GM21619 (cell line): ENCODE results near the gene GSK3A.

ENCODE experiments used
- ATAC-seq: cut with Tn5 transposase; IDR thresholded peaks from one replicate; pipeline ENCODE4 v1.9.1; 2021; ENCODE audit not compliant: unreplicated experiment

The GSK3A gene

DNA sequence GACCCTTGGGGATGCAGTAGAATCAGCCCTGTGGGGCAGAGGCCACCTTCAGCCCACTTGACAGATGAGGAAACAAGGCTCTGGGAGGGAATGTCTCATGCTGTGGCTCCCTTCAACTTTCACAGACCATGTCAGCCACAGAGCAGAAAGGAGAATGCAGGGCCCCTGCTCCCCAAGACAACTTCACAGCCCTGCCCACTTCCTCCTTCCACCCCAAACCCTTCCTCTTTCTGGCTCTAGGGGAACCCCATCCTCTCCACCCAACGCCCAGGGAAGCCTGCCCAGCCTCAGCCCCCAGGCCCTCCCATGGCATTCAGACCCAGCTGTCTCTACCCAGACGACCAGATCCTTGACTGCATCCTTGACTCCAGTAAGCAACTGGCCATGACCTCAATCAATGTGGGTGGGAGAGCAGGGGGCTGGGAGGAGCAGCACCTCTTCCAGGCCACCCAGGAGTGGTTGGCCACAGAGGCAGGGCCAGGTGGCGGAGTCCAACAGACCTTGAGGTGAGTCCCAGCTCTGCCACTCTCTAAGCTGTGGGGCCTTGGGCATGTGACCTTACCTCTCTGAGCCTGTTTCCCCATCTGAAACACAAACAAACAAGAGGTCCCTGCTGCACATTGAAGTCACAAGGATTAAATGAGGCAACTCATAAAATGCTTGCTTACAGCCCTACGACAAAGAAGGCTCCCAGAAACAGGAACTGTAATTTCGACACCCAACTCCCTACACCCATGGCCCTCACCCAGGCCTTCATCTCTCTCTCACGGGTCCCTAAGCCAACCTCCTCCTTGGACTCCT, 40.7 kb downstream of the GSK3A start:
- peak; percentile 37 for ATAC-seq

DNA sequence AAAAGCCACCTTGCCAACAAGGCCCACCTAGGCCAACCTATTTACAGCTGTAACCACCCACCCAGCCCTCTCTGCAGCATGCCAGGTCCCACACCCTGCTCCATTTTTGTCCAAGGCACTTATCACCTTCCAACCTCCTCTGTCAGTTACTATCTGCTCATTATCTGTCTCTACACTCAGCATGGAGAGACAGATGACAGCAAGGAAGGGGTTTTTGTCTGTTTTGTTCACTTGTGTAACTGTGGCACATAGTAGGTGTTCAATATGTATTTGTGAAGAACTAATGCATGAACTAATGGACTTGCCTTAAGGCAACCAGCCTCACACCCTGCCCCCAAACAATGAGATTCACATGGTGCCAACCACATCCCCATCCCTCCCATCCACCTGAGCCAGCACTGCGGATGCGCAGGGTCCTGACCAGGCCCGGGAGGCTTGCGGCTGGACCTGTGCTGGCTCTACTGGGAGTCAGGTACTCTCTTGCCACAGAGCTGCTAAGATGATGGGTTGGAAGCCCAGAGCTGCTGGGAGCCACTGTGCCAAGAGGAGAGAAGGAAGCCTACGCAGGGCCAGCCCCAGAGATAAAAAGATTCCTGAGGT, 42.2 kb downstream of the GSK3A start:
- ATAC-seq, result no peak

DNA sequence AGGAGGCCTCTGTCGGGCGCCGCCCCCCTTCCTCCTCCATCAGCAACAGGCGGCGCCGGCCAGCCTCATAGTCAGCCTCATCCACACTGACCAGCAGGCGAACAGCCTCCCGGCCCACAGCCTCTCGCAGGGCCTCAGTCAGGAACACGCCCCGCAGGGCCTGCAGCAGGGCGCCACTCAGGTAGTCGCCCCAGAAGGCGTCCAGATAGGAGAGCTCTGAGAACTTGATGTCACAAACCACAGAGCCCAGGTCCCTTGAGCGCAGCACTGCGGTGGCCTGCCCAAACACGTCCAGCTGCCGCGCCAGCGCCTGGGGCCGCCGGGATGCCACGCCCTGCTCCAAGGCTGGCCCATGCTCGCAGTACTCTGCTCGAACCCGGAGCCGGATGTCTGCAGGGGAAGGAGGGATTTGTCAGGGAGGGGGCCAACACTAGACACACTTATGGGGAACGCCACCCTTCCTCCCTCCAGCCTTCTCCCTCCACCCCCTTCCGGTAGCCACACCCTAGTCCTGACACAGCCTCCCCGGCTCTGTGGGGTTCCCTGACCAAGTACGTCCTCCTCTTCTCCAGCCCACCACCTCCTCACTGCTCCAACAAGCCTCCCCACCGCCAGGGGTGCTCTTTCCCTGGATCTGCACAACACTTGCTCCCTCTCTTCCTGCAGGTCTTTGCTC, 42.8 kb downstream of the GSK3A start:
- ATAC-seq, result peak; percentile 36

DNA sequence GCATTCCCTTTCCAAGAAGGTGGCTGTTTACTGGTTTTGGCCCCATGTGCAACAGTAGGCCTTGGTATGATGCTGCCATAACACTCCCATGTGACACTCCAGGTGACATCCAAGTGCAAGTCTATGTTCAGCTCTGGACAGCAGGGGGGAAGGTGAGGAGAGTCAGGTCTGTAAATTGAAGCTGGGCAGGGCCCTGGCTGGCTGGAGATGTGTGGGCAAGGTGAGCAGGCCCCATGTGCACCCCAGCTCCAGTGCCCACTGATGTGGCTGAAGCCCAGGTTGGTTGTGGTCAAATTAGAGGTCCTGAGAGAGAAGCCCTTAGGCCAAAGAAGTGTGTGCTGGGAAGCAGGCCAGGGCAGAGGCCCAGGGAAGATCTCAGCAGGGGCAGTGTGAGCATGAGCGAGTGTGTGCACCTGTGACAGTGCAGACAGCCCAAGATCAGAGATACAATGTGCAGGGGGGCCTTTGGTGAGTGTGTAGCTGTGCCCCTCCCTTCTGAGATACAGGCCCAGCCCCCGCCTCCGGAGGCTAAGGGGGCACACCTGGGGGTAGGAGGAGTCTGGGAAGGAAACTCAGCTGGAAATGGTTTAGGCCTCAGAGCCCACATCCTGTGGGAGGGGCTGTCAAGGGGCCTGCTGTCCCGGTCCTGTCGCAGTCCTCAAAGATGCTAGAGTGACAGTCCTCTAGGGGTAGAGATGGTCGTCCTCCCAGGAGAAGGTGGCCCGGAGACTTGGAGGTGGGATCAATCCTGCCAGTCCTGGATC, 43.5 kb downstream of the GSK3A start:
- ATAC-seq, result peak; percentile 48

DNA sequence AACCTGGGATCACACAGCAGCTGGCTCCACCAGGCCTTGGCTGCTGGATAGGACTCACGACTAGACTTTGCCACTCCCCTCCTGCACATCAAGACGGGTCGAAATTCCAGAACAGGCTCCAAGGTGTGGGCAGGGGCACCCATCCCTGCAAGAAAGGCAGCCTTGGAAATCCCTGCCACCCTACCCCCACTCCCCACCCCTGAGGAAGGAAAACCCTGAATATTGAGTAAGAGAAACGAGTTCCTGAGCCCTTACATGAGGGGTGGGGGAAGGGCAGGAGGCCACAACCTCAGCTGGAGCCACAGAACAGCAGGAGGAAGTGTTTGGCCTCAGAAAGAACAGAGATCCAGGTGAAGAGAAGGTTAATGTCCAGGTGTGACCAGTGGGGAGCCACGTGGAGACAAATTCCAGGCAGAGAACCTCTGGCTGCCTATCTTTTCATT, 45.0 kb downstream of the GSK3A start:
- ATAC-seq, result no peak

DNA sequence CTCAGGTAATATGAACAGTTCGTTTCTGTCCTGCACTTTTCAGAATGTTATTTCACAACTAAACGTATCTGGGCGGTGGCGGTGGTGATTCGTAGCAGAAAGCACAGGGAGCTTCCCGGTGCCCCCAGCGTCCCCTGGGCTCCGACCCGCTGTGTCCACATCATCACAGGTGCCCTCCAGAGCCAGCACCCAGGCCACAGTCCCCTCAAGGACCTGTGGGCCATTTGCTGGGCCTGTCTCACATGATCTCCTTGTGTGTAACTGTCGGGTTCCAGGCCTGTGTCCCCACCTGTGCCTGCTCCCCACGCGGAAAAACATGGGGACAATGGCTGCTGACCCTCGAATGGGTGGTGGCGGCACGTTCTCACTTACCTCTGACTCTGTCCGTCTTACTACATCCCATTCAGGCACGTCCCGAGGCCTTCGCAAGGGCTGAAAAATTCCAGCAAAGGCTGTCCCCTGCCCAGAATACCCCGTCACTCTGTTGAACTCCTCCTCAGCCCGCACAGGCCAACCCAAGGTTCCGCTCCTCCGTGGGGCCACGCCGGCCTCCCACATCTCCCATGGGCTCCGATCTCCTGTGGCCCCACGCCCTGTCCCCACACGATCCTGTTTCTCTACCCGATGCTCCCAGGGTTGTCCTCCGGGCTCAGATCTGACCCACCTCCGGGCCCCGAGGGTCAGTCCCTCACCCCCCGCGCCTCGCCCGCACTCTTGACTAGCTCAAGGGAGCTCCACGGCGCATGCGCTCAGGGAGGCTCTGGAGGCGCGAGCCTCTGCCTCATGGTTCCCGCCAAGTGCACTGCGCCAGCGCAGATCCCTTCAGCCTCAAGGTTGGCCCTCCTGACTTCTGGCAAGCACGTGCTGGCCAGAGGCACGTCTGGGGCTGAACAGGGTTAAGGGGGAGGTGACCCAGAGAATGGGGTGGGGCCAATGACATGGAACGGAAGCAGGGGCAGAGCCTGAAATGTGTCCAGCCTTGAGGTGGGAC, 46.1 kb downstream of the GSK3A start:
- no peak for ATAC-seq

DNA sequence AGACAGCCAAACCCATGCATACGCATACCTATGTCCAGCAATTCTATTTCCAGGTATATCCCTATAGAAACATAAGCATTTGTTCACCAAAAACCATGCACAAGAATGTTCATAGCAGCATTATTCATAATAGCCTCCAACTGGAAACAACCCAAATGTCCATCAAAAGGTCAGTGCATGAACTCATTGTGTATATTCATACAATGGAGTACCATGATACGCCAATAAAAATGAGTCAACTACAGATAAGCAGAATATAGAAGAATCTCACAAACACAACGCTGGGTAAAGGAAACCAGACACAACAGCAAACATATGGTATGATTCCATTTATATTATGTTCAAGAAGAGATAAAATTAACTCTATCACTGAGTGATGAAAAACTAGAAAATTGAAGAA, 48.7 kb downstream of the GSK3A start:
- no peak for ATAC-seq

DNA sequence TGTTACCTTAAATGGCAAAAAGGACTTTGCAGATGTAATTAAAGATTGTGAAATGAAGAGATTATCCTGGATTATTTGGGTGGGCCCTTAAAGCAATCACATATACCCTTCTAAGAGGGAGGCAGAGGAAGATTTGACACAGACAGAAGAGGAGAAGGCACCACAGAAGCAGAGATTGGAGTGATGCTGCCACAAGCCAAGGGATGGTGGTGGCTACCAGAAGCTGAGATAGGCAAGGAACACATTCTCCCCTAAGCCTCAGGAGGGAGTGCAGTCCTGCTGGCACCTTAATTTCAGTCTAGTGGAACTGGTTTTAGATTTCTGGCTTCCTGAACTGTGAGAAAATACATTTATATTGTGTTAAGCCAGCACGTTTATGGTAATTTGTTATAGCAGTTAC, 49.1 kb downstream of the GSK3A start:
- no peak for ATAC-seq

DNA sequence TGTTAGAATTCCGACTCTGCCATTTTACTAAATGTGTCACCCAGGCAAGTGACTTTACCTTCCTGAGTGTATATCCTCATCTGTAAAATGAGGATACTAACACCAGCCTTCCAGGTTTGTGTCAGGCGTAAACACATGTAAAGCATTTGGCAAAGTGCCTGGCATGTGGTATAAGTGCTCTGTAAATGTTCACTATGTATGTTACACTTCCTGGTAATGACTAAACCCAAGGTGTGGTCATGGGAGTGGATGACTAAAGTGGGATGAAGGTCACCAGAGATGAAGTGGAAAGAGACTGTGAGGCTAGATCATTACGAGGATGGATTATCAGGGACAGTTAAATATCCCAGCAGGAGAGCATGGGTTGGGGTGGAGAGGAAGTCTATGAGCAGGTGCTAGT, 50.5 kb downstream of the GSK3A start:
- ATAC-seq, result no peak

DNA sequence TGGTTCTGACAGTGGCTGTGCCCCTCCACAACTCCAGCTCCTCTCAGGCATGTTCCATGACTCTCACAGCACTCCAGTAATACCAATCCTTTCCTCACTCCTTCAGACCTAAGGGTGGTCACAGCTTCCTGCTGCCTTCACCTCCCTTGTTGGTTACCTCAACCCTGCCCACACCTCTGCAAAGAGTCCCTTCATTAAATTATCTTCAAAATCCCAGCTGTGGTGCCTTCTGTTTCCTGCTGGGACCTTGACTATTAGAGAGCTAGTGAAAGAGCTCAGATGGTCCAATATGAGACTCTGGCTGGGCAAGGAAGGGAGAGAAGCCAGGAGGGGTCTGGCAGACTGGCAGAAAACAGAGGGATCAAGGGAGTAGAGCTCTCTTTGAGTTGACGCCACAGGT, 51.1 kb downstream of the GSK3A start:
- no peak for ATAC-seq

DNA sequence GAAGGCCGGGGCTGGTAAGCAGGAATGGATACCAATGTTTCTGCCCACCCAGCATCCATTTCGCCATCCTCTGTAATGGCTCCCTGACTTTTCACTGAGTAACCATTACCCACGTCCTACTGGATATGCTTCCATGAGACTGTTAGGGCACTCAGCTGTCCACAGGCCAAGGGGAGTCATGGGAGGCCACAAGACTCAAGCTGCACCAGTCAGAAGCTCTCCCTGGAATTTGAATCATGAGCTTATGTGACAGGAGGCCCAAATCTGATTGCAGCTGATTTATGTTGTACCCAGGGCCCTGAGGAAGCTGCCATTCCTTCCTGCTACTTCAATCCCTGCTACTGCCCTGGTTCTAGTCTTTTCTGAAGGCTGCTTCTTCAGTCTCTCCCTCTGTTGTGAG, 53.3 kb downstream of the GSK3A start:
- no peak for ATAC-seq

DNA sequence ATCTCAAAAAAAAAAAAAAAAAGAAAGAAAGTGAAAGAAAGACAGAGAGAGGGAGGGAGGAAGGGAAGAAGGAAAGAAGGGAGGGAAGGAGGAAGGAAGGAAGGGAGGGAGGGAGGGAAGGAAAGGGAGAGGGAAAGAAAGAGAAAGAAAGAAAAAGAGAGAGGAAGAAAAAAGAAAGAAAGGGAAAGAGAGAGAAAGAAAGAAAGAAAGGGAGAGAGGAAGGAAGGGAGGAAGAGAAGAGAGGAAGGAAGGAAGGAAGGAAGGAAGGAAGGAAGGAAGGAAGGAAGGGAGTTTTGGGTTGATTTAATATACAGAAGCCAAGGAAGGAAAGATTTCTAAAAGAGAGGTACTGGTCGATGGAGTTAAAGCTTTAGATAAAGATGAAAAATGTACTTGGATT, 53.7 kb downstream of the GSK3A start:
- ATAC-seq, result no peak

DNA sequence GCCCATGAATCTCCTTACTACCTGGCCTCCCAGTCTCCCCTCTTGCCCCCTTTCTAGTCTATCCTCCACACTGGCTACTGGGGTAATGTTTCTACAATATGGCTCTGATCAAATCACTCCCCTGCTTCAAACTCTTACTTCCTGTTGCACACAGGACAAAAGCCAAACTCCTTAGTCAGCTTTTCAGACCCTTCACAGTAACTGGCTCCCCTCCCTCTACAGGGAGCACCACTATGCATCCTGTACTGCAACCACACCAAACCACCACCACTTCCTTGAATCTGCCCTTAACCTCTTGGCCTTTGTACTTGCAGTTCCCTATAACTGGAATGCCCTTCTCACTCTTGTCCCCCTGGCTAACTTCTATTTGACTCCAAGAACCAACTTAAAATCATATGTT, 57.1 kb downstream of the GSK3A start:
- ATAC-seq, result no peak

DNA sequence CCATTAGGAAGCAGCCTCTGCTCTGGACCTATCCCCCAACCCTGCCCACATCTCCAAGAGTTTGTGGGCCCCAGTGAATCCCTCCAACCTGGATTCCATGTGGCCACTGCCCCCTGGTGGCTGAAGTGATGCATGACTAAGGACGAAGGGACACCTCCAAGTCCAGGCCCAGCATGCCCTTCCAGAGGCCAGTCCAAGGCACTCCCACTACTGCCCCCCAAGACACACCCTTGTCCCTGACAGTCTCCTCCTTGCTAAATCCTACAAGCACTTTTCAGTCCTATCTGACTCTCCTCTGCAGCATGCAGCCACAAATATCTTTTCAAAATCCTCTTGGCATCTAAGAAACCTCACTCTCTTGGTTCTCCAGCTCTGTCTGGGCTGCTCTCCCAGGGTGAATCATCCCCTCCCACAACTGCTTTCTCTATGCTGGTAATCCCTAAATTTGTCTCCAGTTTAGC, 58.0 kb downstream of the GSK3A start:
- no peak for ATAC-seq
